Loucy (cell line): ENCODE data around the gene UGT1A6.

ENCODE experiments used
- CTCF ChIP-seq: fragments of 200-600 bp; sonication (generic); conservative IDR thresholded peaks from 2 replicates; pipeline ENCODE4 v1.5.1; 2014; ENCODE audit warnings: mild to moderate bottlenecking, antibody characterized with exemption, low read length
- EZH2phosphoT487 ChIP-seq: fragments of 200-600 bp; IDR thresholded peaks from 2 replicates; pipeline ENCODE4 v1.6.1; 2018; ENCODE audit warnings: antibody characterized with exemption, mild to moderate bottlenecking, moderate library complexity, borderline replicate concordance

GRCh38 chr2:233673896-233674295 lies 18.8 kb upstream of the UGT1A6 start:
- no peak for TF ChIP-seq CTCF
- no peak for TF ChIP-seq EZH2phosphoT487
